ENCODE data around the gene GRIK4. TPM values are rescaled to one million over a fixed set of nuclear protein-coding genes. Genes with fewer than 3 reads are reported as not detected.

GRIK4 gene
- total and polyA plus RNA-seq, 8 donors = 0.06 to 0.31 TPM; not detected in 6

DNA sequence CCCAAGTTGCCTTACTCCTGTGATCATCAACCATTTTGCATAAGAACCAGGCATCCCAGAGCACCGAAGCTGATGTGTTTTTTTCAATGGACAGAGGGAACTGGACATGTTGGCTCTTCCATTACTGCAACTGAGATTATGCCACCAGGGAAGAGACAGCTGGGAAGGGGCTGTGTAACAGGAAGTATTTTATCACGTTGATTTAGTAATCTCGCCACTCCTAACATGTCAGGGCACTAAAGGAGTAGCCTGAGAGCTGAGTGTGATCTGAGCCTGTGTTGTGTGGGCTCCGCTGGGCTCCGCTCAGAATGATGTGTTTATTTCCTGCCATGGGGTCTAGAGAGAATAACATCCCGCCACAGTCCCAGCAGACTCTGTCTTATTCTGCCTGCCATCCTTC is 165.4 kb downstream of the GRIK4 start:
- peaks cover 0 to 2% (median under 1%) of the 10 kb centered on the region in 4 donors for H3K9me3 ChIP-seq
- H3K4me1 ChIP-seq = no peaks in the 10 kb centered on the region
- peaks cover 0 to 31% (median 0%) of the 10 kb centered on the region in 3 donors for H3K27me3 ChIP-seq
- 59 to 76% (median 65%) methylated on average over 5 to 6 of the region's 6 CpGs for WGBS, 5 donors
- no peak overlapping the region for H3K27ac ChIP-seq
- TF ChIP-seq POLR2A (IDR thresholded peaks at IDR 0.05) (no peak), EP300 (IDR thresholded peaks at IDR 0.05) (no peak), POLR2AphosphoS5 (IDR thresholded peaks at IDR 0.05) (no peak)
- TF ChIP-seq, protein P1, sequence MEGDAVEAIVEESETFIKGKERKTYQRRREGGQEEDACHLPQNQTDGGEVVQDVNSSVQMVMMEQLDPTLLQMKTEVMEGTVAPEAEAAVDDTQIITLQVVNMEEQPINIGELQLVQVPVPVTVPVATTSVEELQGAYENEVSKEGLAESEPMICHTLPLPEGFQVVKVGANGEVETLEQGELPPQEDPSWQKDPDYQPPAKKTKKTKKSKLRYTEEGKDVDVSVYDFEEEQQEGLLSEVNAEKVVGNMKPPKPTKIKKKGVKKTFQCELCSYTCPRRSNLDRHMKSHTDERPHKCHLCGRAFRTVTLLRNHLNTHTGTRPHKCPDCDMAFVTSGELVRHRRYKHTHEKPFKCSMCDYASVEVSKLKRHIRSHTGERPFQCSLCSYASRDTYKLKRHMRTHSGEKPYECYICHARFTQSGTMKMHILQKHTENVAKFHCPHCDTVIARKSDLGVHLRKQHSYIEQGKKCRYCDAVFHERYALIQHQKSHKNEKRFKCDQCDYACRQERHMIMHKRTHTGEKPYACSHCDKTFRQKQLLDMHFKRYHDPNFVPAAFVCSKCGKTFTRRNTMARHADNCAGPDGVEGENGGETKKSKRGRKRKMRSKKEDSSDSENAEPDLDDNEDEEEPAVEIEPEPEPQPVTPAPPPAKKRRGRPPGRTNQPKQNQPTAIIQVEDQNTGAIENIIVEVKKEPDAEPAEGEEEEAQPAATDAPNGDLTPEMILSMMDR (IDR thresholded peaks at IDR 0.05) = no peak
- no peak for DNase-seq
- H3K36me3 ChIP-seq = no peaks in the 10 kb centered on the region
- intact Hi-C loops (cut with DNase I; ENCODE audit: low total_unique reads) = no loop called here
- H3K4me3 ChIP-seq = no peak overlapping the region

DNA sequence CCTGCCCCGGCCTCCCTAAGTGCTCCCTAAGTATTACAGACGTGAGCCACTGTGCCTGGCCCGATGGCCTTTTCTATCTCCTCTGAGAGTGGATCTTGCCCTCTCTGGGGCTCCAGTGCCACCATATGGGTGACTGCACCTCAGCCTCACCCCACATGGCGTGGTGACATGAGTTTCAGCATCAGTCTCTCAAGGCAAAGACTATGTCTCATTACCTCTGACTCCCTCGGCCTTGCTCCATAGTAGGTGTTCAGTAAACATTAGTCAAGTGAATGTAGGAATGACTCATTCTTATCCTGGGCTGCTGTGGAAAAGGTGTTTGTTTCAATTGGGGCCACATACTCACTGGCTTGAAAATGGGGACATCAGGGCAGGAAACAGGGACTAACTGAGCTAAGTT is 168.8 kb downstream of the GRIK4 start:
- WGBS, 5 donors = 87 to 94% (median 90%) methylated on average over 5 of the region's 5 CpGs
- intact Hi-C loops (cut with DNase I; ENCODE audit: low total_unique reads) = no loop called here
- H3K4me3 ChIP-seq = no peak overlapping the region
- peaks cover 0 to 34% (median 0%) of the 10 kb centered on the region in 3 donors for H3K27me3 ChIP-seq
- DNase-seq = no peak
- no peaks in the 10 kb centered on the region for H3K36me3 ChIP-seq
- peaks cover 0 to 5% (median 0%) of the 10 kb centered on the region in 4 donors for H3K4me1 ChIP-seq
- no peaks in the 10 kb centered on the region for H3K9me3 ChIP-seq
- TF ChIP-seq EP300 (IDR thresholded peaks at IDR 0.05) (no peak), POLR2AphosphoS5 (IDR thresholded peaks at IDR 0.05) (no peak), POLR2A (IDR thresholded peaks at IDR 0.05) (no peak)
- TF ChIP-seq, protein P1 (IDR thresholded peaks at IDR 0.05) = no peak
- no peak overlapping the region for H3K27ac ChIP-seq

DNA sequence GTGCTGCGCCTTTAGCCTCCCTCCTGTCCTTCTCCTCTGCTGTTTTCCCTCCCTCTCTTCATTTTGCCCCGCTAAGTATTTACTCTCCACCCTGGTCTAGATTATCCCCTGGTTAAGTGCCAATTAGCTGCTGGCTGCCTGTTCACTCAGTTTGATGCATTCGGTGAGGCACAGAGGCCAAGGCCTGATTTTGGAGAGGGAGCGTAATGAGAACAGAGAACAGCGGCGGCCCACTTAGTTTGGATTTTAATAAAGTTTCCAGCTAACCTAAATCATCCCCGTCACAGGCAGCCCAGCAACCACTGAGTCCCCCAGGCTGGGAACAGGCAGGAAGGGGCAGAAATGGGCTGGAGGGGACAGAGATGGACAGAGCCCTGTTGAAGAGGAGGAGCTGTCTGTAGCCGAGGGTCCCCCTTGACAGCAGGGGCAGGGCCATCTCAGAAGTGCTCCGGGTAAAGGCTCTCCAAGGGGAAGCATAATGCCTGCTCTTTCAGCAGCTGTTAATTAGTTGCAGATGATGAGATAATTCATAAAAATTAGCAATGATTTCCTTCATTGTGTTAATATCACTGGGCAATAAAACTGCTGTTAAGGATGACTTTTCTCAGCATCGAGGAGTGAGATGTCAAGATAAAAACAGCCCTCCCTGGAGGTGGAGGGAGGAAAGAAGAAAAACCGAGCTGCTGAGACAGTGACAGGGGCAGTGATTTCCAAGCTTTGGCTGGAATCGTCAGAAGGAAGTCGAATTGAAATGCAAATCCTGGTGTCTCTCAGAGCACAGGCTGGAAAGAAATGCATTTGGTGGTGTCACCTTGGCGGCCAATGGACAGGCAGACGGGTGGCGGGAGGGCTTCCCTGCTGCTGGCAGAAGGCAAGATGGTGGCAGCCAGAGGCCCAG is 170.1 kb downstream of the GRIK4 start:
- H3K4me1 ChIP-seq = peaks cover 0 to 5% (median 0%) of the 10 kb centered on the region in 4 donors
- H3K9me3 ChIP-seq = no peaks in the 10 kb centered on the region
- H3K36me3 ChIP-seq = no peaks in the 10 kb centered on the region
- 54 to 61% (median 58%) methylated on average over 16 of the region's 16 CpGs for WGBS, 5 donors
- H3K4me3 ChIP-seq = no peak overlapping the region
- no peak for DNase-seq
- intact Hi-C loops (cut with DNase I; ENCODE audit: low total_unique reads) = no loop called here
- TF ChIP-seq, protein P1 (IDR thresholded peaks at IDR 0.05) = no peak
- TF ChIP-seq POLR2AphosphoS5 (IDR thresholded peaks at IDR 0.05) (no peak), EP300 (IDR thresholded peaks at IDR 0.05) (no peak), POLR2A (IDR thresholded peaks at IDR 0.05) (no peak)
- no peak overlapping the region for H3K27ac ChIP-seq
- H3K27me3 ChIP-seq = peaks cover 0 to 34% (median 0%) of the 10 kb centered on the region in 3 donors

DNA sequence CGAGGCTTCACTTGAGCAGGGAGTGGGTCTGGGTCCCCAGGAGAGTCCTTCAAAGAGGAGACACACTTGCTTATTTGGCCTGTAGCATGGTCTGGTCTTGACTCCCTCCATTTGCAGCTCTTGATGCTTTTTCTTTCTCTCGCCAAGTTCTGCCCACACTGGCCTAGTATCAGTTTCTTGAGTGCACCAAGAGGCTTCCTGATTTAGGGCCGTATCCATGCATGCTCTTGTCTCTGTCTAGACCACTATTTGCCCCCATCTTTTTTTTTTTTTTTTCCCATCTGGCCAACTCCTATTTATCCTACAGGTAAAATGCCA is 170.7 kb downstream of the GRIK4 start:
- Histone ChIP-seq H3K4me3 (no peak overlapping the region), H3K27ac (no peak overlapping the region), H3K9me3 (no peaks in the 10 kb centered on the region), H3K27me3 (peaks cover 0 to 34% (median 0%) of the 10 kb centered on the region in 3 donors), H3K36me3 (no peaks in the 10 kb centered on the region), H3K4me1 (peaks cover 0 to 5% (median 0%) of the 10 kb centered on the region in 4 donors)
- 53 to 71% (median 65%) methylated on average over 3 of the region's 3 CpGs for WGBS, 5 donors
- intact Hi-C loops (cut with DNase I; ENCODE audit: low total_unique reads) = no loop called here
- no peak for DNase-seq
- TF ChIP-seq POLR2AphosphoS5 (IDR thresholded peaks at IDR 0.05) (no peak), POLR2A (IDR thresholded peaks at IDR 0.05) (no peak), EP300 (IDR thresholded peaks at IDR 0.05) (no peak)
- TF ChIP-seq, protein P1 (IDR thresholded peaks at IDR 0.05) = no peak
